Natural killer cell treated with Interleukin-12 subunit alpha and Interleukin-12 subunit beta and Interleukin-15 and Interleukin-18, amount 100 ng/mL, for 72 hours (primary cell): Measurements from ENCODE around the gene XAGE3. TPM values are rescaled to one million over a fixed set of nuclear protein-coding genes. Genes with fewer than 3 reads are reported as not detected.

ENCODE experiments used
- total RNA-seq, 2 donors: library from RNA; stranded (reverse); gene quantifications; one replicate each; pipeline ENCODE4 v1.2.3, GENCODE V29; 2022

The XAGE3 gene
- total RNA-seq, 2 donors from 2014 or later = not detected

Other genes with a start within 250 kb of the XAGE3 start
- gene SSX7, start 213.2 kb downstream of the XAGE3 start, total RNA-seq = not detected
- not detected for gene SSX2, start 160.9 kb downstream of the XAGE3 start, total RNA-seq
- not detected for gene SSX2B, start 116.8 kb downstream of the XAGE3 start, total RNA-seq
- not detected for gene SPANXN5, start 70.7 kb downstream of the XAGE3 start, total RNA-seq
- gene XAGE5, start 56.8 kb downstream of the XAGE3 start, total RNA-seq = not detected
- 10 to 100 TPM in 1 of 2 donors, 1 to 10 TPM in 1; 4.7 to 36.1 TPM for gene FAM156B, start 29.2 kb upstream of the XAGE3 start, total RNA-seq
- 10 to 100 TPM; 24.8 to 41.5 TPM for gene FAM156A, start 90.4 kb upstream of the XAGE3 start, total RNA-seq
- not detected for gene GPR173, start 180.7 kb upstream of the XAGE3 start, total RNA-seq
- gene TSPYL2, start 214.3 kb upstream of the XAGE3 start, total RNA-seq = 10 to 100 TPM; 17.6 to 35.8 TPM
- gene KANTR, start 226.1 kb upstream of the XAGE3 start, total RNA-seq = 10 to 100 TPM in 1 of 2 donors, 1 to 10 TPM in 1; 5.7 to 17.6 TPM